Gastrocnemius medialis (tissue), 4 donors: ENCODE results near the gene CYBB. TPM values are rescaled to one million over a fixed set of nuclear protein-coding genes. Genes with fewer than 3 reads are reported as not detected.

Experiments used
- total RNA-seq, 4 donors: library from RNA; depleted of rRNA; stranded (reverse); fragments of >200 nt; gene quantifications; one replicate each; pipeline versions ENCODE4 v1.1.0 to v1.2.3, GENCODE V29; 2016

CYBB gene
- total RNA-seq, 4 donors from 2014 or later, result 1.8 to 6.7 (median 5.1) TPM

Other genes starting within 250 kb of the CYBB start
- gene LANCL3, start 208.4 kb upstream of the CYBB start, total RNA-seq, result under 1 TPM in 3 of 4 donors, not detected in 1; 0.02 to 0.25 (median 0.16) TPM
- 1 to 10 TPM; 2.8 to 8.8 (median 5.1) TPM for gene XK, start 94.3 kb upstream of the CYBB start, total RNA-seq
- gene DYNLT3, start 67.5 kb downstream of the CYBB start, total RNA-seq, result 10 to 100 TPM; 12.7 to 22.2 (median 15.0) TPM
- not detected for gene SYTL5, start 226.5 kb downstream of the CYBB start, total RNA-seq